Right lobe of liver (tissue), 4 donors: ENCODE results near the gene PDIA2.

Source experiments
- CTCF ChIP-seq, 4 donors: fragments of 200-600 bp in 3 of 4; fragments of 450-650 bp in 1 of 4; IDR thresholded peaks; one replicate each; pipeline versions ENCODE4 v1.5.1 to v1.8.0; 2016 to 2022; ENCODE audit warnings: antibody characterized with exemption in 4 of 4, mild to moderate bottlenecking in 2 of 4
- POLR2A ChIP-seq: fragments of 450-650 bp; IDR thresholded peaks from one replicate; pipeline ENCODE4 v1.6.1; 2017; ENCODE audit warnings: antibody characterized with exemption, mild to moderate bottlenecking
- donor health status: DM: no; HTN: no; CAD: no.
- donor health status: DM: no; HTN: no; CAD: no.
- donor health status: DM: no; HTN: yes; CAD: no.

- TF ChIP-seq CTCF (IDR thresholded peaks at IDR 0.05): no peak
- TF ChIP-seq POLR2A: no peak
These were observed 2.4 kb upstream of the PDIA2 start, which contains the start of gene ARHGDIG for GRCh38 chr16:280552-280951.
